ENCODE measurements around the gene CHST8.

The CHST8 gene

GRCh38 chr19:33773704-33774624, 152.2 kb downstream of the CHST8 start:
- DNase-seq: no peak

GRCh38 chr19:33774751-33775150, 153.0 kb downstream of the CHST8 start:
- DNase-seq: no peak

GRCh38 chr19:33775731-33776487, 154.2 kb downstream of the CHST8 start:
- no peak for DNase-seq

- DNase-seq: no peak
These were observed 155.6 kb downstream of the CHST8 start for GRCh38 chr19:33777351-33777750.

GRCh38 chr19:33777753-33778088, 156.0 kb downstream of the CHST8 start:
- no peak for DNase-seq

- DNase-seq: peak; percentile 94
These were observed 156.5 kb downstream of the CHST8 start for GRCh38 chr19:33778089-33778791.

GRCh38 chr19:33779849-33780248, 158.1 kb downstream of the CHST8 start:
- DNase-seq: no peak

GRCh38 chr19:33780251-33780650, 158.5 kb downstream of the CHST8 start:
- DNase-seq: no peak

GRCh38 chr19:33780746-33781145, 159.0 kb downstream of the CHST8 start:
- no peak for DNase-seq

GRCh38 chr19:33781415-33781935, 159.7 kb downstream of the CHST8 start:
- no peak for DNase-seq

GRCh38 chr19:33781996-33782395, 160.2 kb downstream of the CHST8 start:
- DNase-seq: no peak

- DNase-seq: no peak
These were observed 162.7 kb downstream of the CHST8 start for GRCh38 chr19:33784432-33784831.

- DNase-seq: no peak
These were observed 164.0 kb downstream of the CHST8 start for GRCh38 chr19:33785795-33786194.

- no peak for DNase-seq
These were observed 166.9 kb downstream of the CHST8 start for GRCh38 chr19:33788676-33789075.

GRCh38 chr19:33789344-33789743, 167.6 kb downstream of the CHST8 start:
- DNase-seq: no peak

GRCh38 chr19:33794683-33795369, 173.1 kb downstream of the CHST8 start:
- DNase-seq: no peak

- DNase-seq: peak; percentile 54
These were observed 173.8 kb downstream of the CHST8 start for GRCh38 chr19:33795370-33796163.

- no peak for DNase-seq
These were observed 174.6 kb downstream of the CHST8 start, which contains the start of gene KCTD15 for GRCh38 chr19:33796164-33796875. Gene KCTD15, plus strand, starts transcription at chr19:33796870. Its CDS starts 3,585 bp downstream, at chr19:33800455.

GRCh38 chr19:33797802-33798671, 176.3 kb downstream of the CHST8 start:
- no peak for DNase-seq

- DNase-seq: no peak
These were observed 176.9 kb downstream of the CHST8 start for GRCh38 chr19:33798681-33799111.
